Activated CD4-positive, alpha-beta T cell treated with anti-CD3 and anti-CD28 coated beads, Interleukin-2, amount 50 U/mL, for 16 hours (primary cell): ENCODE measurements around the gene UIMC1.
"Not testable (repeated sequence)": the region's sequence is repeated elsewhere in the genome, so short reads cannot be mapped to it uniquely, and the experiment has no call there.

Experiments used
- DNase-seq: peaks from one replicate; pipeline ENCODE4 v3.0.0-alpha.2; 2020

UIMC1 gene

GRCh38 chr5:177005619-177006264, 837 bp downstream of the UIMC1 start:
- peak; percentile 72 for DNase-seq

GRCh38 chr5:177004961-177005360, 1.6 kb downstream of the UIMC1 start:
- DNase-seq, result no peak

GRCh38 chr5:177003649-177004048, 2.9 kb downstream of the UIMC1 start:
- DNase-seq, result no peak

DNA sequence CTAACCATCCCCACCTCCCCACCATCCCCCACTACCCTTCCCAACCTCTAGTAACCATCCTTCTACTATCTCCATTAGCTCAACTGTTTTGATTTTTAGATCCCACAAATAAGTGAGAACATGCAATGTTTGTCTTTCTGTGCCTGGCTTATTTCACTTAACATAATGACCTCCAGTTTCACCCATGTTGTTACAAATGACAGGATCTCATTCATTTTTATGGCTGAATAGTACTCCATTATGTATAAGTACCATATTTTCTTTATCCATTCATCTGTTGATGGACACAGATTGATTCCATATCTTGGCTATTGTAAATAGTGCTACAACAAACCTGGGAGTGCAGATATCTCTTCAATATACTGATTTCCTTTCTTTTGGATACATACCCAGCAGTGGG, 7.1 kb downstream of the UIMC1 start:
- DNase-seq, result not testable (repeated sequence)

DNA sequence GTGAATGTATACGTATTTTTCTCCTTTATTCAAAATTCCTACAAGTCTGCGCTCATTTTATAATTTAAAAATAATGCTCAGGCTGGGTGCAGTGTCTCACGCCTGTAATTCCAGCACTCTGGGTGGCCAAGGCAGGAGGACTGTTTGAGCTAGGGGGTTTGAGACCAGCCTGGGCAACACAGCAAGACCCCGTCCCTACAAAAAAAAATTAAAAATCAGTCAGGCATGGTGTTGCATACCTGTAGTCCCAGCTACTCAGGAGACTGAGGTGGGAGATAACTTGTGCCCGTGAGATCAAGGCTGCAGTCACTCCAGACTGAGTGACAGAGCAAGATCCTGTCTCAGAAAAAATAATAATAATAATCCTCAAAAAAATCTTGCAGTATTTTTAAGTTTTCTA, 7.8 kb downstream of the UIMC1 start:
- DNase-seq, result no peak

DNA sequence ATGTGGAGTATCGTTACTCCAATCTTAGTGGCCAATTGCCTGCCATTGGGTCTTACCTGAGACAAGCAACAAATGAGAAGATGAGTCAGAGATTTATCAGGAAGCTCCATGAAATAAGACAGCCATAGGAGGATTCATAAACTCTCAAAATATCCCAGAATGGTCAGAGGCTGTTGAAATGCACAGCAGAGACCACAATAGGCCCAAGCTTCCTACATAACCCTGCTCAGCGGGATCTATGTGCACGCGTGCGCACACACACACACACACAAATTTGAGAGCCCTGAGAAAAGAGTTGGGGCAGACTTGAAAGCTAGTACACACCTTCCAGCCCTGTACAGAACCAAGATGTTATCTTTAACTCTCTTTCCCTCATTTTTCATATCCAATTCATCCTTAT, 9.8 kb downstream of the UIMC1 start:
- DNase-seq, result no peak

- no peak for DNase-seq
Observed at GRCh38 chr5:176995896-176996767, 10.4 kb downstream of the UIMC1 start.

GRCh38 chr5:176995122-176995490, 11.5 kb downstream of the UIMC1 start:
- DNase-seq, result no peak

GRCh38 chr5:176994460-176995121, 12.0 kb downstream of the UIMC1 start:
- no peak for DNase-seq

DNA sequence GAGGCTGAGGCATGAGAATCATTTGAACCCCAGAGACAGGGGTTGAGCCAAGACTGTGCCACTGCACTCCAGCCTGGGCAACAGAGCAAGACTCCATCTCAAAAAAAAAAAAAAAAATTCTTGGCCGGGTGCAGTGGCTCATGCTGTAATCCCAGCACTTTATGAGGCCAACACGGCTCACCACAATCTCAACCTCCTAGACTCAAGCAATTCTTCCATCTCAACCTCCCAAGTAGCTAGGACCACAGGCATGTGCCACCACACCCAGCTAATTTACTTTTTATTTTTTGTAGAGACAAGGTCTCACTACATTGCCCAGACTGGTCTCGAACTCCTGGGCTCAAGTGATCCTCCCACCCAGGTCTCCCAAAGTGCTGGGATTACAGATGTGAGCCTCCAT, 13.5 kb downstream of the UIMC1 start:
- DNase-seq, result not testable (repeated sequence)

DNA sequence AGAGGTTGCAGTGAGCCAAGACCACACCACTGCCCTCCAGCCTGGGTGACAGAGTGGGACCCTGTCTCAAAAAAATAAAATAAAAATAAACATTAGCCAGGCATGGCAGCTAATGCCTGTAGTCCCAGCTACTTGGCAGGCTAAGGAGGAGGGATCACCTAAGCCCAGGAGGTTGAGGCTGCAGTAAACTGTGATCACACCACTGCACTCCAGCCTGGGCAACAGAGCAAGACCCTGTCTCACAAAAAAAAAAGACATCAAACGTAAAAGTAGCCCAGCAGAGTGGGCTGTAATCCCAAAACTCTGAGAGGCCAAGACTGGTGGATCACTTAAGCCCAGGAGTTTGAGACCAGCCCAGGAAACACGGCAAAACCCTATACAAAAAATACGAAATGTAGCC, 19.0 kb downstream of the UIMC1 start:
- DNase-seq, result no peak

DNA sequence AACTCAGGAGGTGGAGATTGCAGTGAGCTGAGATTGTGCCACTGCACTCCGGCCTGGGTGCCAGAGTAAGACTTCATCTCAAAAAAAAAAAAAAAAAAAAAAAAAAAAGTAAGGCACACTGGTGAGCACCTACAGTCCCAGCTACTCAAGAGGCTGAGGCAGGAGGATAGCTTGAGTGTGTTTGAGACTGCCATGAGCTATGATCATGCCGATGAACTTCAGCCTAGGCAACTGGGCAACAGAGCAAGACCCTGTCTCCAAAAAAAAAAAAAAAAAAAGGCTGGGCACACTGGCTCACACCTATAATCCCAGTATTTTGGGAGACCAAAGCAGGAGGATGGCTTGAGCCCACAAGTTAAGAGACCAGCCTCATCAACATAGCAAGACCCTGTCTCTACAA, 20.3 kb downstream of the UIMC1 start:
- DNase-seq, result no peak

- peak; percentile 16 for DNase-seq
Observed at GRCh38 chr5:176985516-176985915, 21.1 kb downstream of the UIMC1 start.

DNA sequence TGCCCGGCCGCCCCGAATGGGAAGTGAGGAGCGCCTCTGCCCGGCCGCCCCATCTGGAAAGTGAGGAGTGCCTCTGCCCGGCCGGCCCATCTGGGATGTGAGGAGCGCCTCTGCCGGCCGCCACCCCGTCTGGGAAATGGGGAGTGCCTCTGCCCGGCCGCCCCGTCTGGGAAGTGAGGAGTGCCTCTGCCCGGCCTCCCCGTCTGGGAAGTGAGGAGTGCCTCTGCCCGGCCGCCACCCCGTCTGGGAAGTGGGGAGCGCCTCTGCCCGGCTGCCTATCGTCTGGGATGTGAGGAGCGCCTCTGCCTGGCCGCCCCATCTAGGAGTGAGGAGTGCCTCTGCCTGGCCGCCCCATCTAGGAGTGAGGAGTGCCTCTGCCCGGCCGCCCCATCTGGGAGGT, 22.4 kb downstream of the UIMC1 start:
- DNase-seq, result not testable (repeated sequence)

DNA sequence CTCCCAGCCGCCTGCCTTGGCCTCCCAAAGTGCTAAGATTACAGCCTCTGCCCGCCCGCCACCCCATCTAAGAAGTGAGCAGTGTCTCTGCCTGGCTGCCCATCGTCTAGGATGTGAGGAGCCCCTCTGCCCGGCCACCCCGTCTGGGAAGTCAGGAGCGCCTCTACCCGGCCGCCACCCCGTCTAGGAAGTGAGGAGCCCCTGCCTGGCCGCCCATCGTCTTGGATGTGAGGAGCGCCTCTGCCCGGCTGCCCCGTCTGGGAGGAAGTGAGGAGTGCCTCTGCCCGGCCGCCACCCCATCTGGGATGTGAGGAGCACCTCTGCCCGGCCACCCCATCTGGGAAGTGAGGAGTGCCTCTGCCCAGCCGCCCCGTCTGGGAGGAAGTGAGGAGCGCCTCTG, 23.0 kb downstream of the UIMC1 start:
- DNase-seq, result not testable (repeated sequence)

- not testable (repeated sequence) for DNase-seq
Observed at GRCh38 chr5:176983112-176983511, 23.5 kb downstream of the UIMC1 start.

GRCh38 chr5:176980818-176981217, 25.8 kb downstream of the UIMC1 start:
- no peak for DNase-seq

GRCh38 chr5:176979669-176980068, 26.9 kb downstream of the UIMC1 start:
- DNase-seq, result peak; percentile 19

DNA sequence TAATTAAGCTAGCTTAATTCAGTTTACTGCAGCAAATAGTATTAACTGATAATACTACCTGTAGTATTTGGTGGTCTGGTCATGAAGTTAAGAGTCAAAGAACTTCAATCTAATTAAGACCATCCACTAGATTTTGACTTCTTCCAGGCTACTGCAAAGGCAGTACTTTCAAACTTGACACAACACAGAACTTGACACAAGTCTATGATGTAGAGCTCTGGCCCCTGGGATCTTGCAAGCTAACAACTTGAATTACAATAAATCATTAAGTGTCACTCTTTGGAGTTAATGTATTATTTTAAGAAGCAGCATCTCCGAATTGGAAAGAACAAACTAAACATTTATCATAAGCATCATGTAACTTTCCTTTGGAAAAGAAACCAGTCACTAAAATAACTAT, 40.9 kb downstream of the UIMC1 start:
- DNase-seq, result no peak

GRCh38 chr5:176959051-176959450, 47.5 kb downstream of the UIMC1 start:
- peak; percentile 30 for DNase-seq

DNA sequence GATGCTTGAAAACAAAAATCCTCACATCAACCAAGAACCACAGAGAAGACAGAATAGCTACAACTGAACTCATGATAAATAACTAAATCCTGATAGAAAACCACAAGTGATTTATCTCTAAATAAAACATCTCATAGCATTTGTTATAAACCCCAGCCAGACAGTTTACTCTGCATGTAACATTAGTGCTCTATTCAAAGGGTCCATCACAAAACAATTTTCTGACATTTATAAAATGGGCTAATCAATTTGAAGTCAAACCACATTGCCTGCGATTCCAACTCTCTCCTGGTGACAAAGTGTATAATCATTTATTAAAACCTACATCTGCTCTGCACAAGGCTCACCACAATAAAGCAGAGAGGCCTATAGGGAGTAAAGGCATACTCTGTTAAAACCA, 49.8 kb downstream of the UIMC1 start:
- DNase-seq, result no peak

DNA sequence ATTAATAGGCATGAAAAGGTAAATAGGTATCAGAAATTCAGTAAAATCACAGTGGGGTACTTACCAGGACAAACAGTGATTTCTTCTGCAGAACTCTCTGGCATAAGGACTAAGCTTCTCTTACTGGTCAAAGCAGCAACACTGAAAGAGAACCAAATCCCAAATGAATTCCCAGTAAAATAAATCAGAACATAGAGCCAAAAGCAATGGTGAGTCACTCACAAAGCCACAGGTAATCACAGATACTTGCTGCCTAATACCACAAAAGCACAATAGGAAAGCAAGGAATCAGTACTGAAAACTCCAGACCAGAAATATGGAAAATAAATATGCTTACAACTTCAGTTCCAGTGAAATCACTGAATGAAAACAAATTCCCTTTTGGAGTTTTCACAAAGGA, 50.7 kb downstream of the UIMC1 start:
- no peak for DNase-seq

- no peak for DNase-seq
Observed at GRCh38 chr5:176954050-176954449, 52.5 kb downstream of the UIMC1 start.
